HG02852 (cell line): ENCODE data around the gene MAPK4.

Experiments used
- ATAC-seq: cut with Tn5 transposase; IDR thresholded peaks from one replicate; pipeline ENCODE4 v1.9.1; 2021; ENCODE audit warnings: mild to moderate bottlenecking, moderate library complexity; ENCODE audit not compliant: unreplicated experiment

MAPK4 gene

GRCh38 chr18:50622865-50623393 lies 63.0 kb downstream of the MAPK4 start:
- no peak for ATAC-seq

GRCh38 chr18:50623694-50624352 lies 63.9 kb downstream of the MAPK4 start:
- no peak for ATAC-seq

GRCh38 chr18:50624981-50625380 lies 65.1 kb downstream of the MAPK4 start:
- no peak for ATAC-seq

GRCh38 chr18:50626317-50626716 lies 66.4 kb downstream of the MAPK4 start:
- ATAC-seq: no peak

GRCh38 chr18:50627594-50628532 lies 68.0 kb downstream of the MAPK4 start:
- ATAC-seq: no peak

GRCh38 chr18:50628533-50628905 lies 68.6 kb downstream of the MAPK4 start:
- no peak for ATAC-seq

- ATAC-seq: no peak
Observed at GRCh38 chr18:50629148-50629631, 69.3 kb downstream of the MAPK4 start.

GRCh38 chr18:50630895-50631294 lies 71.0 kb downstream of the MAPK4 start:
- ATAC-seq: no peak

GRCh38 chr18:50632895-50633515 lies 73.1 kb downstream of the MAPK4 start:
- no peak for ATAC-seq

GRCh38 chr18:50633992-50634391 lies 74.1 kb downstream of the MAPK4 start:
- ATAC-seq: no peak

GRCh38 chr18:50636366-50637057 lies 76.6 kb downstream of the MAPK4 start:
- no peak for ATAC-seq

GRCh38 chr18:50638016-50638883 lies 78.4 kb downstream of the MAPK4 start:
- no peak for ATAC-seq

GRCh38 chr18:50638884-50639420 lies 79.1 kb downstream of the MAPK4 start:
- no peak for ATAC-seq

- no peak for ATAC-seq
Observed at GRCh38 chr18:50639711-50640110, 79.8 kb downstream of the MAPK4 start.

- ATAC-seq: no peak
Observed at GRCh38 chr18:50642439-50642838, 82.6 kb downstream of the MAPK4 start.

GRCh38 chr18:50644146-50644545 lies 84.3 kb downstream of the MAPK4 start:
- ATAC-seq: no peak

GRCh38 chr18:50644807-50645206 lies 84.9 kb downstream of the MAPK4 start:
- ATAC-seq: no peak

GRCh38 chr18:50647237-50647636 lies 87.3 kb downstream of the MAPK4 start:
- no peak for ATAC-seq

- ATAC-seq: no peak
Observed at GRCh38 chr18:50647792-50648191, 87.9 kb downstream of the MAPK4 start.

GRCh38 chr18:50649821-50650220 lies 89.9 kb downstream of the MAPK4 start:
- ATAC-seq: no peak
